HCT116 (cell line): ENCODE measurements around the gene HNMT. TPM values are rescaled to one million over a fixed set of nuclear protein-coding genes. Genes with fewer than 3 reads are reported as not detected.

Source experiments
- ATAC-seq: fragments of 200-7000 bp; cut with Tn5 transposase; 2 replicates; pipeline ENCODE4 v1.9.1; 2020; ENCODE audit warnings: mild to moderate bottlenecking, moderate library complexity
- BruUV-seq: library from RNA; stranded (reverse); fragments of 400-500 nt; replicated peaks from 2 replicates; lab custom pipeline; 2021; lab: Mats Ljungman, UMichigan
- CTCF ChIA-PET: fragments of 300-600 bp; sonication (Branson Sonifier 250); formaldehyde crosslinking; loops from one replicate; lab custom pipeline; 2021; ENCODE audit warnings: antibody characterized with exemption; lab: Charles Lee
- POLR2A ChIA-PET: fragments of 300-600, 350-600 bp; sonication (Branson Sonifier 250); formaldehyde crosslinking; loops from one replicate; lab custom pipeline; 2021; ENCODE audit warnings: antibody characterized with exemption; lab: Charles Lee
- RAD21 ChIA-PET, 2 experiments: fragments of 300-600 bp; sonication (Branson Sonifier 250); formaldehyde crosslinking; loops; one replicate each; lab custom pipeline; 2023; ENCODE audit warnings: low total read pairs in 2 of 2; ENCODE audit not compliant: uncharacterized antibody in 2 of 2, unreplicated experiment in 2 of 2, low non-redundant PET in 1 of 2; lab: Charles Lee
- DNase-seq: peaks from one replicate; pipeline ENCODE4 v3.0.0-alpha.2; 2010; ENCODE audit warnings: low read depth, low spot score
- H2AFZ ChIP-seq: fragments of 200-600 bp; shearing (Covaris generic), sonication (generic); 2 replicates; pipeline ENCODE4 v1.6.1; 2017; ENCODE audit warnings: low read depth, mixed run types, mixed read lengths, antibody characterized with exemption, low read length; ENCODE audit not compliant: poor library complexity, severe bottlenecking
- H3K27ac ChIP-seq: 2 replicates; pipeline ENCODE4 v1.5.1; 2012; ENCODE audit warnings: low read depth, low read length
- H3K27me3 ChIP-seq: fragments of 200-600 bp; sonication (generic); 2 replicates; pipeline ENCODE4 v1.6.1; 2016; ENCODE audit warnings: mixed run types, low read length, mixed read lengths; ENCODE audit not compliant: insufficient read depth
- H3K36me3 ChIP-seq, 2 experiments: fragments of 200-500 bp in 1 of 2; fragments of 200-600 bp in 1 of 2; sonication (Bioruptor generic) in 1 of 2; sonication (generic) in 1 of 2; 2 replicates each; pipeline versions ENCODE4 v1.5.1 to v1.6.1; 2014 to 2016; ENCODE audit warnings: low read length in 2 of 2, inconsistent platforms in 1 of 2, mixed read lengths in 1 of 2, mixed run types in 1 of 2; ENCODE audit not compliant: insufficient read depth in 2 of 2, control insufficient read depth in 1 of 2
- H3K4me1 ChIP-seq, 2 experiments: fragments of 200-600 bp in 1 of 2; sonication (generic) in 1 of 2; 2 replicates each; pipeline versions ENCODE4 v1.5.1 to v1.6.1; 2012 to 2017; ENCODE audit warnings: low read length in 2 of 2, inconsistent platforms in 1 of 2, mild to moderate bottlenecking in 1 of 2, mixed read lengths in 1 of 2, mixed run types in 1 of 2, moderate library complexity in 1 of 2; ENCODE audit not compliant: insufficient read depth in 2 of 2, control insufficient read depth in 1 of 2
- H3K4me2 ChIP-seq: fragments of 200-600 bp; sonication (generic); 2 replicates; pipeline ENCODE4 v1.6.1; 2017; ENCODE audit warnings: mixed run types, low read length, mixed read lengths
- H3K4me3 ChIP-seq, 2 experiments: fragments of 200-600 bp in 1 of 2; sonication (generic) in 1 of 2; replicated peaks in 1 of 2; 2 replicates each; pipeline ENCODE4 v1.5.1; 2011 to 2016; ENCODE audit warnings: low read length in 2 of 2, control low read depth in 1 of 2, low read depth in 1 of 2, mild to moderate bottlenecking in 1 of 2, mixed read lengths in 1 of 2, mixed run types in 1 of 2
- H3K79me2 ChIP-seq: fragments of 200-600 bp; sonication (generic); 2 replicates; pipeline ENCODE4 v1.6.1; 2017; ENCODE audit warnings: mild to moderate bottlenecking, mixed run types, low read length, moderate library complexity, mixed read lengths; ENCODE audit not compliant: insufficient read depth
- H3K9ac ChIP-seq: fragments of 200-600 bp; sonication (generic); 2 replicates; pipeline ENCODE4 v1.6.1; 2016; ENCODE audit warnings: low read length, mixed read lengths
- H3K9me2 ChIP-seq: fragments of 200-600 bp; sonication (generic), shearing (Covaris generic); 2 replicates; pipeline ENCODE4 v1.6.1; 2017; ENCODE audit warnings: mixed run types, mild to moderate bottlenecking, moderate library complexity; ENCODE audit not compliant: insufficient read depth
- H3K9me3 ChIP-seq, 2 experiments: fragments of 200-500 bp in 1 of 2; fragments of 200-600 bp in 1 of 2; sonication (Bioruptor generic) in 1 of 2; sonication (generic) in 1 of 2; 2 replicates each; pipeline ENCODE4 v1.6.1; 2014 to 2017; ENCODE audit warnings: low read length in 2 of 2, mixed read lengths in 2 of 2, inconsistent platforms in 1 of 2, low read depth in 1 of 2, mild to moderate bottlenecking in 1 of 2, mixed run types in 1 of 2, moderate library complexity in 1 of 2; ENCODE audit not compliant: control insufficient read depth in 1 of 2, insufficient read depth in 1 of 2
- H4K20me1 ChIP-seq: fragments of 200-600 bp; sonication (generic), shearing (Covaris generic); 2 replicates; pipeline ENCODE4 v1.6.1; 2017; ENCODE audit warnings: mixed run types, mild to moderate bottlenecking, moderate library complexity; ENCODE audit not compliant: insufficient read depth
- CBX3 ChIP-seq: IDR thresholded peaks from 2 replicates; pipeline ENCODE4 v1.6.1; 2012; ENCODE audit warnings: low read depth
- CEBPB ChIP-seq: IDR thresholded peaks from 2 replicates; pipeline ENCODE4 v1.6.1; 2012; ENCODE audit warnings: low read depth
- CTCF ChIP-seq, 3 experiments: fragments of 200-600 bp in 1 of 3; sonication (generic) in 1 of 3; IDR thresholded peaks in 2 of 3; conservative IDR thresholded peaks in 1 of 3; 2 replicates each; pipeline ENCODE4 v1.5.1; 2012 to 2017; ENCODE audit warnings: low read depth in 2 of 3, low read length in 2 of 3, antibody characterized with exemption in 1 of 3, borderline replicate concordance in 1 of 3, control low read depth in 1 of 3, mild to moderate bottlenecking in 1 of 3, mixed read lengths in 1 of 3, mixed run types in 1 of 3, moderate library complexity in 1 of 3; ENCODE audit not compliant: insufficient read depth in 1 of 3
- EGR1 ChIP-seq: IDR thresholded peaks from 2 replicates; pipeline ENCODE4 v1.6.1; 2012; ENCODE audit warnings: low read depth
- ELF1 ChIP-seq: IDR thresholded peaks from 2 replicates; pipeline ENCODE4 v1.6.1; 2012; ENCODE audit warnings: low read depth, borderline replicate concordance
- EZH2phosphoT487 ChIP-seq: fragments of 200-600 bp; IDR thresholded peaks from 2 replicates; pipeline ENCODE4 v1.6.1; 2018; ENCODE audit warnings: antibody characterized with exemption, borderline replicate concordance
- MAX ChIP-seq: IDR thresholded peaks from 2 replicates; pipeline ENCODE4 v1.6.1; 2012
- SIN3A ChIP-seq: IDR thresholded peaks from 2 replicates; pipeline ENCODE4 v1.6.1; 2012; ENCODE audit warnings: low read depth
- SP1 ChIP-seq: IDR thresholded peaks from 2 replicates; pipeline ENCODE4 v1.6.1; 2012; ENCODE audit warnings: low read depth
- SRF ChIP-seq: IDR thresholded peaks from 2 replicates; pipeline ENCODE4 v1.6.1; 2012; ENCODE audit warnings: low read depth
- TCF7L2 ChIP-seq: IDR thresholded peaks from 2 replicates; pipeline ENCODE4 v1.7.0; 2011; ENCODE audit warnings: borderline replicate concordance, inconsistent platforms; ENCODE audit not compliant: insufficient read depth, insufficient read length; ENCODE audit errors: extremely low read depth
- ZBTB33 ChIP-seq: IDR thresholded peaks from 2 replicates; pipeline ENCODE4 v1.6.1; 2011; ENCODE audit warnings: mild to moderate bottlenecking, low read length, moderate library complexity; ENCODE audit not compliant: insufficient replicate concordance; ENCODE audit errors: extremely low read depth
- intact Hi-C: fragments of 100-400 bp; cut with micrococcal nuclease; formaldehyde crosslinking; loops from 2 replicates; pipeline ENCODE4 v1.10.0; 2022
- total RNA-seq: library from RNA; stranded (reverse); gene quantifications from one replicate; pipeline ENCODE4 v1.2.1, GENCODE V29; 2021; ENCODE audit not compliant: unreplicated experiment

The HNMT gene
- total RNA-seq, 1 experiment from 2014 or later = not detected

- Histone ChIP-seq H3K36me3 (no peaks in the 10 kb centered on the region), H3K4me2 (no peak overlapping the region), H3K4me1 (no peaks in the 10 kb centered on the region), H3K4me3 (no peak overlapping the region), H2AFZ (no peak overlapping the region), H3K9me2 (no peaks in the 10 kb centered on the region), H3K9me3 (no peaks in the 10 kb centered on the region), H3K9ac (no peak overlapping the region), H4K20me1 (no peaks in the 10 kb centered on the region), H3K79me2 (no peaks in the 10 kb centered on the region), H3K27ac (no peak overlapping the region), H3K27me3 (no peaks in the 10 kb centered on the region)
- CTCF ChIA-PET = no interaction called here
- ATAC-seq = no peak
- RAD21 ChIA-PET = no interaction called here
- POLR2A ChIA-PET = no interaction called here
- intact Hi-C loops = no loop called here
- no peak for DNase-seq
- no peak for TF ChIP-seq CTCF (IDR thresholded peaks at IDR 0.05 in 2 of 3, conservative IDR thresholded peaks at IDR 0.05 in 1 of 3; ENCODE audit: borderline replicate concordance in 1 of 3, insufficient read depth in 1 of 3, low read depth in 2 of 3, low read length in 2 of 3)
- no peak for TF ChIP-seq CEBPB
- TF ChIP-seq SIN3A = no peak
- no peak for TF ChIP-seq SP1
- no peak for TF ChIP-seq EGR1
- no peak for TF ChIP-seq SRF
- TF ChIP-seq MAX = no peak
- TF ChIP-seq EZH2phosphoT487 = no peak
- TF ChIP-seq CBX3 = no peak
- TF ChIP-seq ELF1 = no peak
- TF ChIP-seq ZBTB33 = no peak
- no peak for TF ChIP-seq TCF7L2
- BruUV-seq = no TSS peak
Observed at GRCh38 chr2:138035608-138036217, 71.4 kb downstream of the HNMT start.
